Psoas muscle (tissue), 8 donors: Measurements from ENCODE around the gene MICU1. TPM values are rescaled to one million over a fixed set of nuclear protein-coding genes. Genes with fewer than 3 reads are reported as not detected.

ENCODE experiments used
- ATAC-seq, 4 donors: fragments of 200-7000 bp; cut with Tn5 transposase; one replicate each; pipeline ENCODE4 v1.9.1; 2020; ENCODE audit warnings: moderate library complexity in 3 of 4, mild to moderate bottlenecking in 2 of 4
- DNase-seq, 2 donors: peaks; one replicate each; pipeline ENCODE4 v3.0.0-alpha.2; 2020
- H3K27ac ChIP-seq: fragments of 200-600 bp; one replicate; pipeline ENCODE4 v1.8.0; 2022
- H3K27me3 ChIP-seq, 3 donors: fragments of 200-600 bp in 1 of 3; one replicate each; pipeline versions ENCODE4 v1.6.1 to v1.8.0; 2013 to 2022; ENCODE audit warnings: low read length in 2 of 3, mild to moderate bottlenecking in 2 of 3, moderate library complexity in 1 of 3; ENCODE audit not compliant: insufficient read depth in 3 of 3
- H3K36me3 ChIP-seq, 2 donors: fragments of 200-600 bp in 1 of 2; one replicate each; pipeline versions ENCODE4 v1.6.1 to v1.8.0; 2013 to 2022; ENCODE audit warnings: low read depth in 1 of 2, mild to moderate bottlenecking in 1 of 2, moderate library complexity in 1 of 2; ENCODE audit not compliant: insufficient read depth in 1 of 2
- H3K4me1 ChIP-seq: fragments of 200-600 bp; one replicate; pipeline ENCODE4 v1.8.0; 2022
- H3K4me3 ChIP-seq: fragments of 200-600 bp; one replicate; pipeline ENCODE4 v1.8.0; 2022; ENCODE audit warnings: mild to moderate bottlenecking
- H3K9me3 ChIP-seq: fragments of 200-600 bp; one replicate; pipeline ENCODE4 v1.8.0; 2022
- WGBS, 3 donors: extraction: QIAGEN DNeasy Blood & Tissue Kit; methylation state at CpG; one replicate each; pipeline versions ENCODE4 v1.1.6 to v1.1.7; 2013; 5-methylcytosine and 5-hydroxymethylcytosine counted together
- intact Hi-C, 2 donors: fragments of 100-400 bp; cut with DNase I; formaldehyde crosslinking; loops; one replicate each; pipeline versions ENCODE4 v1.11.0 to v1.14.2; 2022
- polyA plus RNA-seq, 3 donors: library from polyadenylated mRNA; stranded (reverse); fragments of 200-250 nt; gene quantifications; one replicate each; pipeline ENCODE4 v1.2.3, GENCODE V29; 2013
- total RNA-seq, 4 donors: library from RNA; stranded (reverse); fragmentation: NEBNext Ultra II Directional in 2 of 4; extraction: Animal tissue kit (Norgen Biotek cat#: 25700) in 2 of 4; gene quantifications; one replicate each; pipeline versions ENCODE4 v1.2.1 to v1.2.4, GENCODE V29; 2021 to 2023
- TF ChIP-seq, protein P1 (sequence below): fragments of 200-600 bp; IDR thresholded peaks from one replicate; pipeline ENCODE4 v1.8.0; 2022; ENCODE audit warnings: antibody characterized with exemption
- donor health status: healthy with polysubstance abuse.
- donor health status: DM: no; HTN: no; CAD: no; lungs with moderate emphysema.
- donor health status: Bipolar disorder and iron deficiency.
- donor health status: healthy.
- donor health status: DM: yes; HTN: yes; CAD: no.
- donor health status: DM: no; HTN: no; CAD: no.
- donor health status: DM: no; HTN: no; CAD: no.
- donor health status: DM: yes; HTN: yes; CAD: no.

Gene MICU1
- total and polyA plus RNA-seq, 7 donors: 31.0 to 57.8 (median 37.3) TPM

DNA sequence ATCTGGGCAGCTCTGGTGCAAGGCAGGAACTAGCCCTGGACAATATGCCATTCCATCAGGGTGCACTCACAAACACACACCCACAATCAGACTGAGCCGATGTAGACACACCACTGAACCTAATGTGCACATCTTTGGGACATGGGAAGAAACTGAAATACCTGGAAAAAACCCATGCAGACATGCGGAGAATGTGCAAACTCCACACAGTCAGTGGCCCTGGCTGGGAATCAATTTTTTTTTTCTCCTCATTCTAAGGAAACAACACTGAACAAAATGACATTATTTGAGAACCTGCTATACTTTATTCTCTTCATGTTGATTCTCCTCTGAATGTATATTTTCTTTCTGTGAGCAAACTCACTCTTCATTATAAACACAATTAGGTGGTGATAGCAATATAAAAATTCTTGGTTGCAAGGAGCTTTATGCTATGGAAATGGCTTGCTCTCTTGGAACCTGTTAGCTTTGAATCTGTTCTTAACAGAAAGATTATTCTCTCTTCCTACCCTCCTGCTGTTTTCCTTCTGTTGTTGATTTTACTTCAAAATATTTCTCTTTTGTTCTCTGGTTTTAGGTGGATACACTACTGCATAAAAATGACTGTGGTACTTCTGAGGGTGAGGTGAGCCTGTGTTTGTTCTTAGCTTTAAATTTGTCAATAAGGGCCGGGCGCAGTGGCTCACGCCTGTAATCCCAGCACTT is 33.0 kb upstream of the MICU1 start:
- intact Hi-C loops: no loop called here
- Histone ChIP-seq H3K4me1 (no peaks in the 10 kb centered on the region), H3K27me3 (no peaks in the 10 kb centered on the region), H3K36me3 (no peaks in the 10 kb centered on the region), H3K27ac (no peak overlapping the region), H3K9me3 (no peaks in the 10 kb centered on the region), H3K4me3 (no peak overlapping the region)
- 89 to 93% (median 92%) methylated on average over 5 of the region's 5 CpGs for WGBS, 3 donors
- TF ChIP-seq, protein P1, sequence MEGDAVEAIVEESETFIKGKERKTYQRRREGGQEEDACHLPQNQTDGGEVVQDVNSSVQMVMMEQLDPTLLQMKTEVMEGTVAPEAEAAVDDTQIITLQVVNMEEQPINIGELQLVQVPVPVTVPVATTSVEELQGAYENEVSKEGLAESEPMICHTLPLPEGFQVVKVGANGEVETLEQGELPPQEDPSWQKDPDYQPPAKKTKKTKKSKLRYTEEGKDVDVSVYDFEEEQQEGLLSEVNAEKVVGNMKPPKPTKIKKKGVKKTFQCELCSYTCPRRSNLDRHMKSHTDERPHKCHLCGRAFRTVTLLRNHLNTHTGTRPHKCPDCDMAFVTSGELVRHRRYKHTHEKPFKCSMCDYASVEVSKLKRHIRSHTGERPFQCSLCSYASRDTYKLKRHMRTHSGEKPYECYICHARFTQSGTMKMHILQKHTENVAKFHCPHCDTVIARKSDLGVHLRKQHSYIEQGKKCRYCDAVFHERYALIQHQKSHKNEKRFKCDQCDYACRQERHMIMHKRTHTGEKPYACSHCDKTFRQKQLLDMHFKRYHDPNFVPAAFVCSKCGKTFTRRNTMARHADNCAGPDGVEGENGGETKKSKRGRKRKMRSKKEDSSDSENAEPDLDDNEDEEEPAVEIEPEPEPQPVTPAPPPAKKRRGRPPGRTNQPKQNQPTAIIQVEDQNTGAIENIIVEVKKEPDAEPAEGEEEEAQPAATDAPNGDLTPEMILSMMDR: no peak
- DNase-seq (no peak), ATAC-seq (no peak)

DNA sequence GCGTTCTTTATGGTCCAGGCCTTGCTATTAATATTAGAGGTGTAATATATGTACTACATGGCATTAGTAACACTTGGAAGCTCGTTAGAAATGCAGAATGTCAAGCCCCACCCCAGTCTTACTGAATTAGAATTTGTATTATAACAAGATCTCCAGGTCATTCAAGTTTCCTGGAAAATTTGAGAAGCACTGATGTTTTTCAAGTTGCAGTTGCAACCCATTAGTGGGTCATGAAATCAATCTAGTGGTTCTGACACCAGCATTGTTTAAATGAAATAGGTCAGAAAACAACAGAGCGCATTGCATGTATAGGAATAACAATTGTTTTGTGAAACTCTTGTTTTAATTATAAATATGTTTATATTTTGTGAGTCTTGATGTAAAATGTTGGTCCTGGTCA is 28.8 kb upstream of the MICU1 start:
- Histone ChIP-seq H3K4me3 (no peak overlapping the region), H3K4me1 (no peaks in the 10 kb centered on the region), H3K9me3 (no peaks in the 10 kb centered on the region), H3K27ac (peak overlapping the region; percentile 81), H3K36me3 (no peaks in the 10 kb centered on the region), H3K27me3 (no peaks in the 10 kb centered on the region)
- DNase-seq (no peak), ATAC-seq (no peak)
- intact Hi-C loops: no loop called here
- WGBS, 3 donors: 55 to 70% (median 67%) methylated on average over 3 of the region's 3 CpGs
- TF ChIP-seq, protein P1: no peak

DNA sequence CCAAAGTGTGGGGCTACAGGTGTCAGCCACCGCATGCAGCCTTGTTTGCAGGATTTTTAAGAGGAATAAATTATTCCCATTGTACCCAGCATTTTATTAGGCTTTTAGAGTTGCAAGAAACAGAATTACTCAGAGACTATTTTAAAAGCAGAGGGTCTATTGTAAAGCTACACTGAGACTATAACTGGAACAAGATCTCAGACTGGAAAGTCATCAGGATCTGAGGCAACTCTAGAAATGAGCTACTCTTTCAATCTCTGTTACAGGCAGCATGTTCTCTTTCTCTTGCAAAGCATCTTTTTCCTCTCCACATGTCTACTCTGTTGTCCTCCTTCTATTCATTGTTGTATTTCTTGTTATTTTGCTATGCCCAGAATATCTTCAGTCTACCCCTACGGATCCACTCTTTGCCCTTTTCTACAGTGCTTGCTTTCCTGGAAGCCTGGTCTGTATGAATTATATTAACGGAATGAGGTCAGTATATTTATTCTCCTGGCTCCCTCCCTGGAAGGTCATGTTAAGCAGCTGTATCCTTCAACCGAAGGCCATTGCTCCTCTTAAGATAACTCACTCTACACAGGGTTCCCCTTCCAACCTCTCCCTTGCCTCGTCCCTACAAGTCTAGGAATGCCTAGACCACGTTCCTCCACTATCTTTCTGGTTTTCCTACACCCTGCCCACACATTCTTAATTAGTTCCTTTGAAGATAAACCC is 27.7 kb upstream of the MICU1 start:
- Histone ChIP-seq H3K4me1 (no peaks in the 10 kb centered on the region), H3K36me3 (no peaks in the 10 kb centered on the region), H3K27ac (peak overlapping the region; percentile 81), H3K9me3 (no peaks in the 10 kb centered on the region), H3K27me3 (no peaks in the 10 kb centered on the region), H3K4me3 (no peak overlapping the region)
- no peak for DNase-seq
- WGBS, 3 donors: 33 to 43% (median 34%) methylated on average over 6 of the region's 6 CpGs
- TF ChIP-seq, protein P1: no peak
- peak; percentile 83 to 94 (median 91) for ATAC-seq
- intact Hi-C loops: loop anchor here in 1 of 2 donors (1.0 kb wide), 1 partner anchor 32 kb away; no protein-coding TSS in a partner anchor

DNA sequence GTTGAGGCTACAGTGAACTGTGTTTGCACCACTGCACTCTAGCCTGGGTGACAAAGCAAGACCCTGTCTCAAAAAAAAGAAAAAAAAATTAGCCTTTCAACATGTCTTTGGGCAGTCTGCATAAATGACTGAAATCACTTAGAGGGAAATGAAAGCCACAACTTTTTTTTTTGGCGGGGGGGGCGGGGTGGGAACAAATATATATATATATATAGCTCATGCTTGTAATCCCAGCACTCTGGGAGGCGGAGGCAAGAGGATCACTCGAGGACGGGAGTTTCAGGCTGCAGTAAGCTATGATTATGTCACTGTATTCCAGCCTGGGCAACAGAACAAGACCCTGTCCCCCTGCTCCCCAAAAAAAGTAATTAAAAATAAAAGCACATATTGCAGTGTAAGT is 23.4 kb upstream of the MICU1 start:
- H3K27ac ChIP-seq: no peak overlapping the region
- DNase-seq: no peak
- H3K4me3 ChIP-seq: no peak overlapping the region
- H3K36me3 ChIP-seq: no peaks in the 10 kb centered on the region
- H3K9me3 ChIP-seq: no peaks in the 10 kb centered on the region
- whole genome bisulfite sequencing, 3 donors: 43 to 45% (median 43%) methylated on average over 5 of the region's 5 CpGs
- peaks cover 9% of the 10 kb centered on the region for H3K4me1 ChIP-seq
- TF ChIP-seq, protein P1: no peak
- H3K27me3 ChIP-seq: no peaks in the 10 kb centered on the region
- no peak for ATAC-seq
- intact Hi-C loops: no loop called here
